Smooth muscle cell (in vitro differentiated cells): ENCODE results near the gene OR2A5. TPM values are rescaled to one million over a fixed set of nuclear protein-coding genes. Genes with fewer than 3 reads are reported as not detected.
A peak's percentile ranks its signal among the peaks of the same experiment; 100 is the strongest.

Source experiments
- DNase-seq: peaks from one replicate; lab custom pipeline; 2025; ENCODE audit not compliant: unreplicated experiment; lab: John Stamatoyannopoulos, UW
- H2AFZ ChIP-seq: fragments of 200-600 bp; sonication (generic); 2 replicates; pipeline ENCODE4 v1.6.0; 2016; ENCODE audit warnings: antibody characterized with exemption, low read depth, mild to moderate bottlenecking
- H3F3A ChIP-seq: fragments of 200-600 bp; sonication (generic); 2 replicates; pipeline ENCODE4 v1.6.0; 2017; ENCODE audit warnings: antibody characterized with exemption, low read depth
- H3K27ac ChIP-seq: fragments of 200-600 bp; sonication (generic); 2 replicates; pipeline ENCODE4 v1.5.1; 2016; ENCODE audit warnings: low read depth, mild to moderate bottlenecking
- H3K27me3 ChIP-seq: fragments of 200-600 bp; sonication (generic); 2 replicates; pipeline ENCODE4 v1.6.1; 2016; ENCODE audit warnings: low read depth, mild to moderate bottlenecking
- H3K36me3 ChIP-seq: fragments of 200-600 bp; sonication (generic); 2 replicates; pipeline ENCODE4 v1.5.1; 2016; ENCODE audit warnings: low read depth
- H3K4me1 ChIP-seq: fragments of 200-600 bp; sonication (generic); 2 replicates; pipeline ENCODE4 v1.5.1; 2016; ENCODE audit warnings: low read depth
- H3K4me2 ChIP-seq: fragments of 200-600 bp; sonication (generic); 2 replicates; pipeline ENCODE4 v1.6.0; 2016; ENCODE audit warnings: mild to moderate bottlenecking
- H3K4me3 ChIP-seq: fragments of 200-600 bp; sonication (generic); 2 replicates; pipeline ENCODE4 v1.5.1; 2016; ENCODE audit warnings: mild to moderate bottlenecking
- H3K79me2 ChIP-seq: fragments of 200-600 bp; sonication (generic); 2 replicates; pipeline ENCODE4 v1.6.0; 2016; ENCODE audit warnings: low read depth, mild to moderate bottlenecking
- H3K9ac ChIP-seq: fragments of 200-600 bp; sonication (generic); 2 replicates; pipeline ENCODE4 v1.6.0; 2016; ENCODE audit warnings: low read depth
- H3K9me3 ChIP-seq: fragments of 200-600 bp; sonication (generic); replicated peaks from 2 replicates; pipeline ENCODE4 v1.5.1; 2016; ENCODE audit warnings: low read depth
- H4K20me1 ChIP-seq: fragments of 200-600 bp; sonication (generic); 2 replicates; pipeline ENCODE4 v1.6.0; 2016; ENCODE audit warnings: low read depth
- CTCF ChIP-seq: fragments of 200-600 bp; sonication (generic); IDR thresholded peaks from 2 replicates; pipeline ENCODE4 v1.5.1; 2017; ENCODE audit warnings: borderline replicate concordance, mild to moderate bottlenecking, antibody characterized with exemption; ENCODE audit not compliant: insufficient read depth, poor library complexity, severe bottlenecking
- WGBS: methylation state at CpG from one replicate; pipeline ENCODE4 v1.1.7; 2016; ENCODE audit warnings: low lambda C conversion rate; 5-methylcytosine and 5-hydroxymethylcytosine counted together
- polyA plus RNA-seq: library from polyadenylated mRNA; unstranded; fragments of >200 nt; fragmentation: Nextera tagmentation; extraction: Ambion mirVana; gene quantifications from 2 replicates; pipeline ENCODE4 v1.2.1, GENCODE V29; 2016
- total RNA-seq: library from RNA; depleted of rRNA; stranded (reverse); fragments of >200 nt; gene quantifications from 2 replicates; pipeline ENCODE4 v1.2.3, GENCODE V29; 2014

The OR2A5 gene
- total RNA-seq (not detected in 2 replicates), polyA plus RNA-seq (not detected in 2 replicates)

DNA sequence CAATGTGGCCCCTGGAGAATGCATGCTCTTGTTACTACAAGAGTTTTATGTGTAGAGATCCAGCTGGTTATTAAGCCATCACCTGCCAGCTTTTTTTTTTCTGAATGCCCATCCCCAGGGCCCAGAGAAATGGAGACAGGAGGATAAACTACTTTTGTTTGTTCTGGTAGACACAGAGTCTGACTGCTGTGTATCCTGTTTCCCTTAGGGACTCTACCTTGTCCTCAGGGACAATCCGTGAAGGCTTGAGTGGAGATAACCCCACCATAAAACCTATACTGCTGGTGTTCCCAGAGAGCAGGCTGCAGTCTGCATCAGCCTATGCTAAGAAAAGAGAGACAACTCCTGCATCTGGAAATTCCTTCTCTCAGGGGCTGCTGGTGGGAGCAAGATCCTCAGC lies at the start of gene OR2A5:
Gene OR2A5, plus strand, starts transcription at position 301 of the 400 bp plus-strand sequence. CDS start 1,454 bp downstream, outside the sequence.
- Histone ChIP-seq H3K4me2 (peak within 1 kb of the TSS; percentile 66), H3K9me3 (no peaks in the 10 kb centered on the region), H4K20me1 (no peaks in the 10 kb centered on the region), H3K27ac (peak within 1 kb of the TSS; percentile 61), H3K4me1 (peaks cover 5% of the 10 kb centered on the region), H3K9ac (no peak within 1 kb of the TSS), H3K36me3 (no peaks in the 10 kb centered on the region), H3K27me3 (no peaks in the 10 kb centered on the region), H2AFZ (no peak within 1 kb of the TSS), H3F3A (peaks cover 5% of the 10 kb centered on the region), H3K4me3 (no peak within 1 kb of the TSS), H3K79me2 (no peaks in the 10 kb centered on the region)
- DNase-seq = no peak
- no peak for TF ChIP-seq CTCF
- WGBS = 39% methylated on average over 1 of the region's 1 CpG

DNA sequence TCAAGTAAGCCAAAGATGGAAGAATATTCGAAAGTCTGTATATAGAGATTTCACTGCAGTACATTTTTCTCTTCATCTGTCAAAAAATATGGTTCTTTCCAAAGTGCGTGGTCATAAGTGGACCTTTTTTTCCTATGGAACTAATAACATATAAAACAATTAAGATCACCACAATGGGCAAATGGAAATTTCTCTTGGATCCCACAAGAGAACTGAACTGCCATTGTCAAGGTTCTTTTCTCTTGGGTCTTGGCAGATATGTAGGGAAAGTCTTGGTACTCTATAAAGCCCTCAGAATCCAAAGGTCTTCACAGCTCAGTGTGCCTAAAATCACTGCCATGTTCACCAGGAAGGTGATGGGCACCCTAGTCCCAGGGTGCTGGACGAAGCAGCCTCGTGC lies 48.7 kb upstream of the OR2A5 start, which contains the start of gene OR6B1:
Gene OR6B1, plus strand, starts transcription at position 301 of the 400 bp plus-strand sequence. CDS start 3,677 bp downstream, outside the sequence.
- H3K9me3 ChIP-seq = no peaks in the 10 kb centered on the region
- no peaks in the 10 kb centered on the region for H4K20me1 ChIP-seq
- H3K4me3 ChIP-seq = no peak within 1 kb of the TSS
- H3K27me3 ChIP-seq = no peaks in the 10 kb centered on the region
- no peaks in the 10 kb centered on the region for H3K36me3 ChIP-seq
- H3K4me1 ChIP-seq = no peaks in the 10 kb centered on the region
- no peak within 1 kb of the TSS for H3K9ac ChIP-seq
- no peak within 1 kb of the TSS for H3K27ac ChIP-seq
- WGBS = 84% methylated on average over 4 of the region's 4 CpGs
- H3K79me2 ChIP-seq = no peaks in the 10 kb centered on the region
- no peak for DNase-seq
- TF ChIP-seq CTCF = no peak
- no peak within 1 kb of the TSS for H2AFZ ChIP-seq
- H3F3A ChIP-seq = no peaks in the 10 kb centered on the region
- no peak within 1 kb of the TSS for H3K4me2 ChIP-seq

GRCh38 chr7:144001543-144001942 lies 47.2 kb upstream of the OR2A5 start:
- 74% methylated on average over 3 of the region's 3 CpGs for WGBS
- H4K20me1 ChIP-seq = no peaks in the 10 kb centered on the region
- no peak overlapping the region for H3K4me2 ChIP-seq

More at GRCh38 chr7:144001543-144001942, 47.2 kb upstream of the OR2A5 start:
- Histone ChIP-seq H3K9ac (no peak overlapping the region), H3K9me3 (no peaks in the 10 kb centered on the region), H3K79me2 (no peaks in the 10 kb centered on the region), H3K27me3 (no peaks in the 10 kb centered on the region), H3K4me1 (no peaks in the 10 kb centered on the region), H3F3A (no peaks in the 10 kb centered on the region), H3K27ac (no peak overlapping the region), H3K36me3 (no peaks in the 10 kb centered on the region), H2AFZ (peak overlapping the region; percentile 82), H3K4me3 (no peak overlapping the region)
- DNase-seq = no peak
- no peak for TF ChIP-seq CTCF
